ENCODE measurements around the gene ZNF804B.

GRCh38 chr7:89023877-89024276, 264.4 kb downstream of the ZNF804B start:
- TF ChIP-seq POLR2A (IDR thresholded peaks at IDR 0.05; ENCODE audit: low read length): no peak
- TF ChIP-seq GATA1 (IDR thresholded peaks at IDR 0.05; ENCODE audit: low read depth, low read length): no peak
